Esophagus squamous epithelium (tissue), 4 donors: ENCODE data around the gene NAT9.

Experiments used
- CTCF ChIP-seq, 6 experiments: fragments of 450-650 bp in 4 of 6; fragments of 200-600 bp in 2 of 6; sonication (generic) in 2 of 6; IDR thresholded peaks; one replicate each; pipeline ENCODE4 v1.5.1; 2016 to 2019; ENCODE audit warnings: antibody characterized with exemption in 6 of 6, mild to moderate bottlenecking in 4 of 6, moderate library complexity in 4 of 6
- POLR2A ChIP-seq, 4 donors: fragments of 450-650 bp; IDR thresholded peaks; one replicate each; pipeline ENCODE4 v1.6.1; 2017; ENCODE audit warnings: antibody characterized with exemption in 4 of 4, mild to moderate bottlenecking in 4 of 4, moderate library complexity in 3 of 4

- TF ChIP-seq POLR2A (IDR thresholded peaks at IDR 0.05) (no peak), CTCF (IDR thresholded peaks at IDR 0.05) (no peak)
Observed at GRCh38 chr17:74821655-74822334, 45.6 kb upstream of the NAT9 start.
